Erythroblast (primary cell): ENCODE measurements around the gene ZNF805.
"Not testable (repeated sequence)": the region's sequence is repeated elsewhere in the genome, so short reads cannot be mapped to it uniquely, and the experiment has no call there.

Experiments used
- GATA1 ChIP-seq: IDR thresholded peaks from 2 replicates; pipeline ENCODE4 v1.6.1; 2011; ENCODE audit warnings: low read depth, mild to moderate bottlenecking, control low read depth, low read length, moderate library complexity
- POLR2A ChIP-seq: IDR thresholded peaks from 2 replicates; pipeline ENCODE4 v1.6.1; 2011; ENCODE audit warnings: mild to moderate bottlenecking, low read length

GRCh38 chr19:57253767-57254166 lies 13.3 kb downstream of the ZNF805 start:
- not testable (repeated sequence) for TF ChIP-seq POLR2A, GATA1
